Panc1 (cell line): ENCODE measurements around the gene PGBD5. TPM values are rescaled to one million over a fixed set of nuclear protein-coding genes. Genes with fewer than 3 reads are reported as not detected.

Experiments
- ATAC-seq: fragments of 200-7000 bp; cut with Tn5 transposase; 2 replicates; pipeline ENCODE4 v1.9.1; 2020; ENCODE audit warnings: mild to moderate bottlenecking, moderate library complexity
- BruUV-seq: library from RNA; stranded (reverse); fragments of 400-500 nt; replicated peaks from 2 replicates; lab custom pipeline; 2021; lab: Mats Ljungman, UMichigan
- CTCF ChIA-PET: fragments of 300-600 bp; sonication (Branson Sonifier 250); formaldehyde crosslinking; loops from one replicate; lab custom pipeline; 2022; ENCODE audit warnings: antibody characterized with exemption; lab: Charles Lee
- POLR2A ChIA-PET: fragments of 300-600 bp; sonication (Branson Sonifier 250); formaldehyde crosslinking; loops from one replicate; lab custom pipeline; 2022; ENCODE audit warnings: antibody characterized with exemption; lab: Charles Lee
- DNase-seq: peaks from one replicate; pipeline ENCODE4 v3.0.0-alpha.2; 2010; ENCODE audit warnings: low read depth, low spot score
- H3K27ac ChIP-seq: 2 replicates; pipeline ENCODE4 v1.5.1; 2011; ENCODE audit warnings: mild to moderate bottlenecking, low read length, inconsistent platforms
- H3K27me3 ChIP-seq: fragments of 200-500 bp; sonication (Bioruptor generic); 2 replicates; pipeline ENCODE4 v1.6.0; 2014; ENCODE audit warnings: low read length, inconsistent platforms; ENCODE audit not compliant: control insufficient read depth, insufficient read depth
- H3K36me3 ChIP-seq: fragments of 200-500 bp; sonication (Bioruptor generic); 2 replicates; pipeline ENCODE4 v1.5.1; 2014; ENCODE audit warnings: inconsistent platforms, mild to moderate bottlenecking, low read length, moderate library complexity; ENCODE audit not compliant: control insufficient read depth, insufficient read depth
- H3K4me1 ChIP-seq: 2 replicates; pipeline ENCODE4 v1.5.1; 2011; ENCODE audit warnings: inconsistent platforms, mild to moderate bottlenecking, low read length, moderate library complexity; ENCODE audit not compliant: control insufficient read depth, insufficient read depth
- H3K4me3 ChIP-seq, 2 experiments: 2 replicates each; pipeline ENCODE4 v1.5.1; 2011 to 2012; ENCODE audit warnings: low read depth in 2 of 2, low read length in 2 of 2, mild to moderate bottlenecking in 2 of 2, inconsistent platforms in 1 of 2, moderate library complexity in 1 of 2
- H3K9me3 ChIP-seq: fragments of 200-500 bp; sonication (Bioruptor generic); 2 replicates; pipeline ENCODE4 v1.5.1; 2014; ENCODE audit warnings: low read depth, mild to moderate bottlenecking, inconsistent platforms, low read length, moderate library complexity; ENCODE audit not compliant: control insufficient read depth, insufficient read depth
- POLR2AphosphoS5 ChIP-seq: IDR thresholded peaks from 2 replicates; pipeline ENCODE4 v1.6.1; 2012; ENCODE audit warnings: mild to moderate bottlenecking, low read depth, low read length, moderate library complexity
- SIN3A ChIP-seq: IDR thresholded peaks from 2 replicates; pipeline ENCODE4 v1.6.1; 2012; ENCODE audit warnings: low read depth, mild to moderate bottlenecking, low read length, moderate library complexity, borderline replicate concordance; ENCODE audit not compliant: insufficient read depth
- TCF7L2 ChIP-seq: IDR thresholded peaks from 2 replicates; pipeline ENCODE4 v1.6.1; 2011; ENCODE audit warnings: mild to moderate bottlenecking, low read depth, low read length, inconsistent platforms
- in situ Hi-C: cut with HindIII; loops from 2 replicates; pipeline ENCODE4 v1.10.0; 2016; ENCODE audit warnings: low sequenced_read_pairs, low pct_unique_long_range_greater_than_20kb
- intact Hi-C: fragments of 100-400 bp; cut with micrococcal nuclease; formaldehyde crosslinking; loops from one replicate; pipeline ENCODE4 v1.10.0; 2022; ENCODE audit not compliant: unreplicated experiment
- total RNA-seq: library from RNA; stranded (reverse); gene quantifications from one replicate; pipeline ENCODE4 v1.2.1, GENCODE V29; 2021; ENCODE audit not compliant: unreplicated experiment
- TF ChIP-seq, protein P1 (sequence below): fragments of 450-650 bp; IDR thresholded peaks from 2 replicates; pipeline ENCODE4 v1.5.1; 2017; ENCODE audit warnings: mild to moderate bottlenecking
- TF ChIP-seq, protein P2 (sequence below), 2 experiments: IDR thresholded peaks; 2 replicates each; pipeline ENCODE4 v1.6.1; 2011 to 2012; ENCODE audit warnings: low read depth in 2 of 2, control low read depth in 1 of 2, low read length in 1 of 2, mild to moderate bottlenecking in 1 of 2, moderate library complexity in 1 of 2; ENCODE audit not compliant: insufficient read depth in 1 of 2

PGBD5 gene
- total RNA-seq, 1 experiment from 2014 or later, result 0.05 TPM

DNA sequence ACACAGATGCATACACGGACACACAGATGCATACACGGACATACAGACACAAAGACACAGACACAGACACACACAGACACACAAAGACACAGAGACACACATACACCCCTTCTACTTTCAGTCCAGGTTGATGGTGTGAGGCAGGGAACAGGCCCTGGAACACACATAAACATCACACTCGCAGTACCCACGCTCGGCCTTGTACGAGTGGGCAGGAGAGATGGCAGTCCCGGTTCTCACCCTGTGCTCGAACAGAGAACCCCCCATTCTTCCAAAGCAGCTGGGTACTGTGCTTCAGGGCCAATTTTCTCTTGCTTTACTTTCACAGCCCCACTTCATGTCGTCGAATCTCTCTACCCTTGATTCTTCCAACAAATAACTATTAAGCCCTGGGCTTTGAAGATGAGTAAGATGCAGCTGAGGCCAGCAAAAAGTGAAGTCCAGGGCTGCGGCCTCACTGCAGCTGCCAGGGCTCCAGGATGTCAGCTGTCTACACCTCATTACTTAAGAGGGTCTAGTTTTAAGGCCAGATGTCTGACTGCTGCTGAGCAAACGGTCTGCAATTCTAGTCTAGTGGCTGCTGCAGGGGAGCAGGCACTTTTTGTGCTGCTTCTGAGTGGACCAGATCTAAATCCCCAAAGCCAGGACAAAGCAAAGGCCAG is 90.1 kb downstream of the PGBD5 start:
- Histone ChIP-seq H3K4me1 (no peaks in the 10 kb centered on the region), H3K27ac (no peak overlapping the region), H3K36me3 (no peaks in the 10 kb centered on the region), H3K4me3 (no peak overlapping the region), H3K9me3 (no peaks in the 10 kb centered on the region), H3K27me3 (0 out of 2 replicates have a peak, but pooled peaks cover 3% of the 10 kb centered on the region)
- ChIA-PET CTCF (no interaction called here), POLR2A (no interaction called here)
- no TSS peak for BruUV-seq
- no peak for TF ChIP-seq POLR2AphosphoS5
- TF ChIP-seq SIN3A, result no peak
- TF ChIP-seq TCF7L2, result no peak
- TF ChIP-seq, protein P1, sequence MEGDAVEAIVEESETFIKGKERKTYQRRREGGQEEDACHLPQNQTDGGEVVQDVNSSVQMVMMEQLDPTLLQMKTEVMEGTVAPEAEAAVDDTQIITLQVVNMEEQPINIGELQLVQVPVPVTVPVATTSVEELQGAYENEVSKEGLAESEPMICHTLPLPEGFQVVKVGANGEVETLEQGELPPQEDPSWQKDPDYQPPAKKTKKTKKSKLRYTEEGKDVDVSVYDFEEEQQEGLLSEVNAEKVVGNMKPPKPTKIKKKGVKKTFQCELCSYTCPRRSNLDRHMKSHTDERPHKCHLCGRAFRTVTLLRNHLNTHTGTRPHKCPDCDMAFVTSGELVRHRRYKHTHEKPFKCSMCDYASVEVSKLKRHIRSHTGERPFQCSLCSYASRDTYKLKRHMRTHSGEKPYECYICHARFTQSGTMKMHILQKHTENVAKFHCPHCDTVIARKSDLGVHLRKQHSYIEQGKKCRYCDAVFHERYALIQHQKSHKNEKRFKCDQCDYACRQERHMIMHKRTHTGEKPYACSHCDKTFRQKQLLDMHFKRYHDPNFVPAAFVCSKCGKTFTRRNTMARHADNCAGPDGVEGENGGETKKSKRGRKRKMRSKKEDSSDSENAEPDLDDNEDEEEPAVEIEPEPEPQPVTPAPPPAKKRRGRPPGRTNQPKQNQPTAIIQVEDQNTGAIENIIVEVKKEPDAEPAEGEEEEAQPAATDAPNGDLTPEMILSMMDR, result no peak
- TF ChIP-seq, protein P2, sequence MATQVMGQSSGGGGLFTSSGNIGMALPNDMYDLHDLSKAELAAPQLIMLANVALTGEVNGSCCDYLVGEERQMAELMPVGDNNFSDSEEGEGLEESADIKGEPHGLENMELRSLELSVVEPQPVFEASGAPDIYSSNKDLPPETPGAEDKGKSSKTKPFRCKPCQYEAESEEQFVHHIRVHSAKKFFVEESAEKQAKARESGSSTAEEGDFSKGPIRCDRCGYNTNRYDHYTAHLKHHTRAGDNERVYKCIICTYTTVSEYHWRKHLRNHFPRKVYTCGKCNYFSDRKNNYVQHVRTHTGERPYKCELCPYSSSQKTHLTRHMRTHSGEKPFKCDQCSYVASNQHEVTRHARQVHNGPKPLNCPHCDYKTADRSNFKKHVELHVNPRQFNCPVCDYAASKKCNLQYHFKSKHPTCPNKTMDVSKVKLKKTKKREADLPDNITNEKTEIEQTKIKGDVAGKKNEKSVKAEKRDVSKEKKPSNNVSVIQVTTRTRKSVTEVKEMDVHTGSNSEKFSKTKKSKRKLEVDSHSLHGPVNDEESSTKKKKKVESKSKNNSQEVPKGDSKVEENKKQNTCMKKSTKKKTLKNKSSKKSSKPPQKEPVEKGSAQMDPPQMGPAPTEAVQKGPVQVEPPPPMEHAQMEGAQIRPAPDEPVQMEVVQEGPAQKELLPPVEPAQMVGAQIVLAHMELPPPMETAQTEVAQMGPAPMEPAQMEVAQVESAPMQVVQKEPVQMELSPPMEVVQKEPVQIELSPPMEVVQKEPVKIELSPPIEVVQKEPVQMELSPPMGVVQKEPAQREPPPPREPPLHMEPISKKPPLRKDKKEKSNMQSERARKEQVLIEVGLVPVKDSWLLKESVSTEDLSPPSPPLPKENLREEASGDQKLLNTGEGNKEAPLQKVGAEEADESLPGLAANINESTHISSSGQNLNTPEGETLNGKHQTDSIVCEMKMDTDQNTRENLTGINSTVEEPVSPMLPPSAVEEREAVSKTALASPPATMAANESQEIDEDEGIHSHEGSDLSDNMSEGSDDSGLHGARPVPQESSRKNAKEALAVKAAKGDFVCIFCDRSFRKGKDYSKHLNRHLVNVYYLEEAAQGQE (IDR thresholded peaks at IDR 0.05; ENCODE audit: insufficient read depth in 1 of 2, low read depth in 2 of 2, low read length in 1 of 2), result no peak
- in situ Hi-C loops, result no loop called here
- ATAC-seq (peak; percentile 24; the same call in 1 of the 2 replicates), DNase-seq (no peak)
- intact Hi-C loops, result no loop called here

DNA sequence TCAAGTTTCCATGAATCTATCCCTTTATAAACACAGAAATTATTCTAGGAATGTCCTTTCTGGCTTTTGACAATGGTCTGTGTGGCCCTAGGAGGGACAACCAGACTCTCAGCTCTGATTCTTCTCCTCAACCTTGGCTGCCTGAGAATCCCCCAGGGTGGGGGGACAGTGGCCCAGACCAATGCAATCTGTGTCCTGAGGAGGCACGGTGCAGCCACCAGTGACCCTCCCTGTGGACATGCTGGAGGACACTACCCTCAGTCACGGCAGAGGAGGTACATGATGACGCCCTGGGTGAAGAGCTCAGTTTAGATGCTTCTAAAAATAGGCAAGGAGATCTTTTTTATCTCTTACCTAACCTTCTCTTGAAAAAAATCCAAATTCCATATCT is 91.7 kb downstream of the PGBD5 start:
- no peak overlapping the region for H3K4me3 ChIP-seq
- no peaks in the 10 kb centered on the region for H3K4me1 ChIP-seq
- TF ChIP-seq SIN3A, result no peak
- no peak for TF ChIP-seq TCF7L2
- TF ChIP-seq, protein P2 (IDR thresholded peaks at IDR 0.05; ENCODE audit: insufficient read depth in 1 of 2, low read depth in 2 of 2, low read length in 1 of 2), result no peak
- no peak for TF ChIP-seq POLR2AphosphoS5
- TF ChIP-seq, protein P1, result no peak
- ChIA-PET CTCF (no interaction called here), POLR2A (no interaction called here)
- intact Hi-C loops (no loop called here), in situ Hi-C loops (no loop called here)
- no peak for ATAC-seq
- no TSS peak for BruUV-seq
- no peak overlapping the region for H3K27ac ChIP-seq
- H3K27me3 ChIP-seq, result no peaks in the 10 kb centered on the region
- DNase-seq, result no peak
- H3K9me3 ChIP-seq, result no peaks in the 10 kb centered on the region
- no peaks in the 10 kb centered on the region for H3K36me3 ChIP-seq
